Stomach (tissue), 4 donors: ENCODE data around the gene IL4I1.

Source experiments
- CTCF ChIP-seq, 7 experiments: fragments of 450-650 bp in 4 of 7; fragments of 200-600 bp in 3 of 7; sonication (generic) in 3 of 7; IDR thresholded peaks; one replicate each; pipeline ENCODE4 v1.5.1; 2016 to 2019; ENCODE audit warnings: antibody characterized with exemption in 7 of 7, control low read depth in 2 of 7, mild to moderate bottlenecking in 1 of 7
- POLR2A ChIP-seq, 4 donors: fragments of 450-650 bp; IDR thresholded peaks; one replicate each; pipeline ENCODE4 v1.6.1; 2016; ENCODE audit warnings: antibody characterized with exemption in 4 of 4, control low read depth in 2 of 4, mild to moderate bottlenecking in 1 of 4, moderate library complexity in 1 of 4

GRCh38 chr19:49906879-49907564, 10.3 kb upstream of the IL4I1 start:
- TF ChIP-seq CTCF (IDR thresholded peaks at IDR 0.05) (no peak), POLR2A (IDR thresholded peaks at IDR 0.05) (no peak)
